ACHN (cell line): Measurements from ENCODE around the gene PRSS8.
"Not testable (repeated sequence)": the region's sequence is repeated elsewhere in the genome, so short reads cannot be mapped to it uniquely, and the experiment has no call there.

Source experiments
- DNase-seq: peaks from one replicate; pipeline ENCODE4 v3.0.0-alpha.2; 2015
- in situ Hi-C: cut with HindIII; loops from 2 replicates; pipeline ENCODE4 v1.10.0; 2017; ENCODE audit warnings: low sequenced_read_pairs, low pct_ligation_motif_present, low pct_unique_long_range_greater_than_20kb

The PRSS8 gene

GRCh38 chr16:31135535-31136286 is at the start of gene PRSS8:
Gene PRSS8 (minus strand): TSS chr16:31135727. CDS start chr16:31135498, 229 bp downstream.
- peak; percentile 46 for DNase-seq
- in situ Hi-C loops, result no loop called here

DNA sequence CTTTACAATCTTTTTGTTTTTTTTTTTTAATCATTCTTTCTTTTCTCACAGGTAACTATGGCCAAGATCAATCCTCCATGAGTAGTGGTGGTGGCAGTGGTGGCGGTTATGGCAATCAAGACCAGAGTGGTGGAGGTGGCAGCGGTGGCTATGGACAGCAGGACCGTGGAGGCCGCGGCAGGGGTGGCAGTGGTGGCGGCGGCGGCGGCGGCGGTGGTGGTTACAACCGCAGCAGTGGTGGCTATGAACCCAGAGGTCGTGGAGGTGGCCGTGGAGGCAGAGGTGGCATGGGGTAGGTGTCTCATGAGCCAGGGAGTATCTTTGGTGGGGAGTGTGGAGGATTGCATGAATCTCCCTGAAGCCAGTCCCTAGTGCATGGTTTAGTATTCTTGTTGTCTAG is 49.4 kb upstream of the PRSS8 start:
- DNase-seq, result no peak
- in situ Hi-C loops, result no loop called here

- in situ Hi-C loops, result no loop called here
- no peak for DNase-seq
Observed at GRCh38 chr16:31183432-31184428, 48.2 kb upstream of the PRSS8 start.

- no peak for DNase-seq
- in situ Hi-C loops, result no loop called here
Observed at GRCh38 chr16:31182391-31182790, 46.9 kb upstream of the PRSS8 start.

DNA sequence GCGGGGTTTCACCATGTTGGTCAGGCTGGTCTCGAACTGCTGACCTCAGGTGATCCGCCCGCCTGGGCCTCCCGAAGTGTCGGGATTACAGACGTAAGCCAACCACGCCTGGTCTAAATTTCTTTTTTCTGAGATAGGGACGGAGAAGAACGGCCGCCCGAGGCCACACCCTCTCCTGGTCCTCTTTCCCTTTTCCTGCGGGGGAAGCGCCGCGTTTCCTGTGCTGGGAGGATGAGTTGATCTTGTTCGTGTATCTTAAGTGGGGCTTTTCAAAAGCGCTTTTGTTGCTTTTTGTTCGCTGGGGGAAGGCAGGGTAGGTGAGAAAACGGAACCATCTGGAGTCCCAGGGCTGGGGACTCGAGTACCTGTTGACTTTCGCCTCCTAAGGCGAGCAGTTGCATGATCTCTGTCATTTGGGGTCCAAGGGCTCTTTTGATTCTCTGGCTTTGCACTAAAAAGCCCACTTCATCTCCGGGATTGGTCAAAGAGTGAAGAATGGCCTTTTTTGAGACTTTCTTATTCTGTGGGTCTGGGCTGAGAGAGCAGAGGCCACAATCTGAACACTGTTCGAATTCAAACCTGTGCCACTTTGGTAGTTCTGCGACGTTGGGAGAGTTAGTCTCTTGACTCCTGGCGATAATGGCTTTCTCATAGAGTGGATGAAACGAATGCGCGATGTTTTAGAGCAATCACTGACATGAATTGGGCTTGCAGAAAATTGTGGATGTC is 45.7 kb upstream of the PRSS8 start:
- in situ Hi-C loops, result no loop called here
- DNase-seq, result peak; percentile 58

GRCh38 chr16:31179747-31180459 is 44.4 kb upstream of the PRSS8 start, which contains the start of gene FUS:
Gene FUS (plus strand): TSS chr16:31180139. CDS start chr16:31180215, 76 bp downstream.
- in situ Hi-C loops, result no loop called here
- DNase-seq, result peak; percentile 93

DNA sequence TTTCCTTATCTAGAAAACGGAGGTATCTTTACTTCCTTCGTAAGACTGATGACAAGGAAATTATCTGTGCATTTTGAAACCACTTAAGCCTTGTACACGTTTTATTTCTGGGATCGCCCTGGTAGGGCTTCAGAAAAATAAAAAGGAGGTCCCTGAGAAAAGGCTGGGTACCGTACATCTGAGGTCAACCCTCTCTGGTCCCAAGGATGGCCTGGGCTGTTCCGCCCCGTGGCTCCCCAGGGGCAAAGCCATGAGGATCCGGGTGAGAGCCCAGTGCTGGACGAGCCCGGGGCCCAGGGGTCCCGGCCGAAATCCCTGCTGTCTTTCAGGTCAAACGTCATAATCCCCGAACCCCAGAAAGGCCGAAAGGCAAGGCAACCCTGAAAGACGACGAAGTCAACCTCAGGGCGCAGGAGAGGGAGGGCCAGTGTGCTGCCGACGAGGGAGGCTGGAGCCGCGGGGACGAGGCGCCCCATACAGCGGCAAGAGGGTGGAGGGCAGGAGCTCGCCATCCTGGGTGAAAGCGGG is 43.8 kb upstream of the PRSS8 start:
- in situ Hi-C loops, result no loop called here

GRCh38 chr16:31177136-31177535 is 41.6 kb upstream of the PRSS8 start:
- in situ Hi-C loops, result no loop called here
- DNase-seq, result peak; percentile 100

More for the DNA sequence above, 43.8 kb upstream of the PRSS8 start:
- DNase-seq, result no peak

DNA sequence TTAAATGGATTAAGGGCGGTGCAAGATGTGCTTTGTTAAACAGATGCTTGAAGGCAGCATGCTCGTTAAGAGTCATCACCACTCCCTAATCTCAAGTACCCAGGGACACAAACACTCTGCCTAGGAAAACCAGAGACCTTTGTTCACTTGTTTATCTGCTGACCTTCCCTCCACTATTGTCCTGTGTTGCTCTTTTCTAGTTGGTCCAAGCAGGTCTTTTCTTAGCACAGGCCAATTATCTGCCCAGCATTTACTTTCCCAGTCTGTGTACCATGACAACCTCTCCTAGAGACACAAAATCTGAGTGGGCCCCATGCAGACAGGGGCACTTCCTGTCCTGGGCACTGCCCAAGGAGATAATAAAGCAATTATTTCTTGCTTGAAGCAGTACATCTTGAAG is 34.5 kb upstream of the PRSS8 start:
- DNase-seq, in situ Hi-C loops: not testable (repeated sequence)

- in situ Hi-C loops, result no loop called here
- no peak for DNase-seq
Observed at GRCh38 chr16:31168848-31169247, 33.3 kb upstream of the PRSS8 start.

DNA sequence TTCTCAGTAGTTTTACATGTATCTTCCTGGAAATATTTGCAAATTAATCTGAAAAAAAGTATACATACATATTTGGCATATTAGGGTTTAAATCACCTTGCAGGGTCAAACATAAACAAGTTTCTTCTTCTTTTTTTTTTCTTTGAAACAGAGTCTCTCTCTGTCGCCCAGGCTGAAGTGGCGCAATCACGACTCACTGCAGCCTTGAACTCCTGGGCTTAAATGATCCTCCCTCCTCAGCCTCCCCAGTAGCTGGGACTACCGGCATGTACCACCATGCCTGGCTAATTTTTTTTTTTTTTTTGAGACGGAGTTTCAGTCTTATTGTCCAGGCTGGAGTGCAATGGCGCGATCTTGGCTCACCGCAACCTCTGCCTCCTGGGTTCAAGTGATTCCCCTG is 31.8 kb upstream of the PRSS8 start:
- in situ Hi-C loops, result no loop called here

DNA sequence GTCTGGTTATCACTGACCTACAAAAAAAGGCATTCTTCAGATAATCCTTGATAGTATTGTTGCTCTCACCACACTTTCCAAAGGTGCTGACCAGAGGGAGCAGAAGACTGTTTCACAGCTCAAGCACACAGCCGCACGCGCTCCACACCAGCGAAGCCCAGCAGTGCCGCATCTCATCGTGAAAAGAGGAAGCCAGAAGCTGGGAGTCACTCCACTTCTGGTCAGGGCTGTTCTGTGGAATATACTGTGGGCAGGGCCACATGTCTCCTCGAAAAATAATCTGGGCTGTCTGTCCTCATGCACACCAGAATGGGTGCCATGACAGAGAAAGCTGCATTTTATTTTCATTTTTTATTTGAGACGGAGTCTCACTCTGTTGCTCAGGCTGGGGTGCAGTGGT is 21.6 kb upstream of the PRSS8 start:
- in situ Hi-C loops, result no loop called here
- no peak for DNase-seq

More for the DNA sequence above, 31.8 kb upstream of the PRSS8 start:
- DNase-seq, result no peak

DNA sequence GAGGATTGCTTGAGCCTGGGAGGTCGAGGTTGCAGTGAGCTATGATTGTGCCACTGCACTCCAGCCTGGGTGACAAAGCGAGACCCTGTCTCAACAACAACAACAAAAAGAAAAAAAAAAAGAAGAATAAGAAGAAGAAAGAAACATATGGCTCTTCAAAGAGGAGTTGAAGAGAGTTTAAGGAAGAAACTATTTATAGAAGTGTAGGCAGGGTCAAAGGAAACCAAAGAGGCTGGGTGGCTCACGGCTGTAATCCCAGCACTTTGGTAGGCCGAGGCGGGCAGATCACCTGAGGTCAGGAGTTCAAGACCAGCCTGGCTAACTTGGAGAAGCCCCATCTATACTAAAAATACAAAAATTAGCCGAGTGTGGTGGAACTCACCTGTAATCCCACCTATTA is 15.4 kb upstream of the PRSS8 start:
- in situ Hi-C loops, DNase-seq: not testable (repeated sequence)

DNA sequence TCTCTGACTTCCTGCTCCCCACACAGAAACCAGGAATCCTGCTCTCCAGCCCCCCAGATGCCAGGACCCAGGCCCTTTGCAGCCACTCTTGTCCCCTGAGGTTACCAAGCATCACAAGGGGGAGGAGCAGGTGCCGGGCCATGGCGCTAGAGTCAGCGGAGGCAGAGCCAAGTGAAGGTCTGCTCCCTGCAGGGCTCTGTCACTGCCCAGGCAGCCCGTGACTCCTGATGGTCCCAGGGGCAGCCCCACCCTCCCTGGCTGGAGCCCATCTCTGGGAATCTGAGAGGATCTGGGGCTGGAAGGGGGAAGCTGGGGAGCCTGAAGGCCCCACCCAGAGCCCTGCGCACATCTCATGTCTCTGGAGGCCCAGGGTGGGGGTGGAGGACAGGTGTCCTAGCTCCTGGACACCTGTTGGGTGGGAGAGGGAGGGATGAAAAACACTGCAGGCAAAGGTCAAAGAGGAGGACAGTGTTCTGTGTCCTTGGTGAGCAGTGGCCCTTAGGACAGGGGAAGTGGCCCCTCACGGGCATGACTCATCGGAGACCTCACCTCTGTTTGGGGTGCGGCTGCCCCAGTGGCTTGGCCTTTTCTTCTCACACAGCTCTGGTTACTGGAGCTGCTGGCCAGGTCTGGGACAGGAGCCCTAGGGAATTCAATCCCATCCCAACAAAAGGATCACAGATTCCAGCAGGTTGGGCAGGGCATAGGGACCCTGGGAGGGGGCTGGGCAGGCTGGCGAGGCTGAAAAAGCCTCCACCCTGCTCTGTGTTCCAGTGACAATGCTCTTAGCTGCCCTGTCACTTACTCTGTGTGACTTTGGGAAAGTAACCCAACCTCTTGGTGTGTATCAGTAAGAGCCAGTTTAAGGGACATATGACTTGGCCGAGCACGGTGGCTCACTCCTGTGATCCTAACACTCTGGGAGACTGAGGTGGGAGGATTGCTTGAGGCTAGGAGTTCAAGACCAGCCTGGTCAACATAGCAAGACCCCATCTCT is 14.7 kb upstream of the PRSS8 start, which contains the start of gene PRSS36:
PRSS36 (minus strand) TSS at position 173 of the 997 bp plus-strand sequence; CDS start at position 142, 31 bp downstream.
- DNase-seq, result no peak
- in situ Hi-C loops, result no loop called here

GRCh38 chr16:31149332-31149731 is 13.8 kb upstream of the PRSS8 start:
- in situ Hi-C loops, result no loop called here
- DNase-seq, result no peak

DNA sequence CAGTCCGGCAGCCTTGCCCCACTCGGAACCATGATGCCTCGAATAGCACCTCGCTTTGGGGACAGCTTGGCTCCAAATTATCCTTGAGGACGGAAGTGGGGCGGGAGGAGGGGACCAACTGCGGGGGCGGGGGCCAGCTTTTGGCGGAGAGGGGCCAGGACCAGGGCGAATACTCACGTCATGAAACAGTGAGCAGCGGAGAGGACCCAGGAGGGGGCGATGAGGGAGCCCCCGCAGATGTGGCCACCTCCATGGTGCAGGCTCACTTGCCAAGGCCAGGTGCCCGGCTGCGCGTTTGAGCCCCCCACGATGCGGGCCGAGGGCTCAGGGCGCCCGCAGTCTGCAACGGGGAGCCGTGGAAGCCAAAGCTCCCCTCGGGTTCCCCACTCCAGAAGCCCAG is 13.4 kb upstream of the PRSS8 start:
- in situ Hi-C loops, result no loop called here
- DNase-seq, result no peak

- no peak for DNase-seq
- in situ Hi-C loops, result no loop called here
Observed at GRCh38 chr16:31148281-31148728, 12.8 kb upstream of the PRSS8 start.
